WERI-Rb-1 (cell line): ENCODE results near the gene SIGLEC1.

Experiments used
- DNase-seq: peaks from one replicate; pipeline ENCODE4 v3.0.0-alpha.2; 2020
- H3K27ac ChIP-seq: fragments of 250-450 bp; sonication (Bioruptor Pico); 2 replicates; pipeline ENCODE4 v1.5.1; 2020; ENCODE audit warnings: mild to moderate bottlenecking, moderate library complexity
- H3K27me3 ChIP-seq: fragments of 250-450 bp; sonication (Bioruptor Pico); 2 replicates; pipeline ENCODE4 v1.5.1; 2021; ENCODE audit warnings: mild to moderate bottlenecking, low read depth, moderate library complexity; ENCODE audit not compliant: insufficient read depth, severe bottlenecking
- H3K36me3 ChIP-seq: fragments of 250-450 bp; sonication (Bioruptor Pico); 2 replicates; pipeline ENCODE4 v1.5.1; 2020; ENCODE audit warnings: mild to moderate bottlenecking, moderate library complexity
- H3K4me3 ChIP-seq: 2 replicates; pipeline ENCODE4 v1.5.1; 2011; ENCODE audit warnings: low read depth, mild to moderate bottlenecking, control low read depth, low read length
- H3K9me3 ChIP-seq: fragments of 250-450 bp; sonication (Bioruptor Pico); 2 replicates; pipeline ENCODE4 v1.5.1; 2021; ENCODE audit warnings: mild to moderate bottlenecking, moderate library complexity; ENCODE audit not compliant: severe bottlenecking
- CTCF ChIP-seq: IDR thresholded peaks from 2 replicates; pipeline ENCODE4 v1.5.1; 2011; ENCODE audit warnings: low read depth, mild to moderate bottlenecking, control low read depth, inconsistent platforms, low read length

Gene SIGLEC1

GRCh38 chr20:3670945-3671344 is 41.5 kb downstream of the SIGLEC1 start:
- H3K27ac ChIP-seq, result no peak overlapping the region
- H3K4me3 ChIP-seq, result no peak overlapping the region
- H3K36me3 ChIP-seq, result no peaks in the 10 kb centered on the region
- H3K9me3 ChIP-seq, result no peaks in the 10 kb centered on the region
- no peak for TF ChIP-seq CTCF
- H3K27me3 ChIP-seq, result peaks cover 37% of the 10 kb centered on the region
- no peak for DNase-seq

GRCh38 chr20:3670511-3670910 is 41.9 kb downstream of the SIGLEC1 start:
- TF ChIP-seq CTCF, result peak; percentile 58
- Histone ChIP-seq H3K4me3 (no peak overlapping the region), H3K9me3 (no peaks in the 10 kb centered on the region), H3K27me3 (peaks cover 32% of the 10 kb centered on the region), H3K36me3 (no peaks in the 10 kb centered on the region), H3K27ac (no peak overlapping the region)
- peak; percentile 44 for DNase-seq

GRCh38 chr20:3669710-3670367 is 42.6 kb downstream of the SIGLEC1 start:
- no peak overlapping the region for H3K27ac ChIP-seq
- TF ChIP-seq CTCF, result no peak
- no peak for DNase-seq

GRCh38 chr20:3667434-3668037 is 44.9 kb downstream of the SIGLEC1 start:
- peaks cover 7% of the 10 kb centered on the region for H3K27me3 ChIP-seq
- no peak overlapping the region for H3K4me3 ChIP-seq
- H3K36me3 ChIP-seq, result no peaks in the 10 kb centered on the region
- DNase-seq, result no peak
- H3K9me3 ChIP-seq, result no peaks in the 10 kb centered on the region
- TF ChIP-seq CTCF, result no peak
- H3K27ac ChIP-seq, result no peak overlapping the region

More at GRCh38 chr20:3669710-3670367, 42.6 kb downstream of the SIGLEC1 start:
- H3K27me3 ChIP-seq, result peaks cover 26% of the 10 kb centered on the region
- no peak overlapping the region for H3K4me3 ChIP-seq
- H3K9me3 ChIP-seq, result no peaks in the 10 kb centered on the region
- H3K36me3 ChIP-seq, result no peaks in the 10 kb centered on the region

GRCh38 chr20:3663858-3664257 is 48.5 kb downstream of the SIGLEC1 start:
- no peaks in the 10 kb centered on the region for H3K36me3 ChIP-seq
- no peak overlapping the region for H3K4me3 ChIP-seq
- DNase-seq, result no peak
- H3K27me3 ChIP-seq, result peaks cover 9% of the 10 kb centered on the region
- H3K27ac ChIP-seq, result no peak overlapping the region
- no peaks in the 10 kb centered on the region for H3K9me3 ChIP-seq
- TF ChIP-seq CTCF, result no peak
